Liver (tissue), 3 donors: ENCODE data around the gene SPATA17.

Experiments used
- FOXA1 ChIP-seq: IDR thresholded peaks from 2 replicates; pipeline ENCODE4 v1.6.1; 2016; ENCODE audit warnings: antibody characterized with exemption
- SP1 ChIP-seq: IDR thresholded peaks from 2 replicates; pipeline ENCODE4 v1.6.1; 2018; ENCODE audit warnings: antibody characterized with exemption, mild to moderate bottlenecking
- TF ChIP-seq, protein P1 (sequence below): fragments of 150-350 bp; IDR thresholded peaks from 2 replicates; pipeline ENCODE4 v1.5.1; 2017; ENCODE audit warnings: improper control_type of control experiment, low read depth, low read length; ENCODE audit not compliant: missing input control
- TF ChIP-seq, protein P2 (sequence below): IDR thresholded peaks from 2 replicates; pipeline ENCODE4 v1.6.1; 2016; ENCODE audit warnings: antibody characterized with exemption, mild to moderate bottlenecking
- TF ChIP-seq, protein P3 (sequence below): IDR thresholded peaks from 2 replicates; pipeline ENCODE4 v1.6.1; 2016; ENCODE audit warnings: antibody characterized with exemption
- donor health status: healthy.
- donor health status: healthy.

DNA sequence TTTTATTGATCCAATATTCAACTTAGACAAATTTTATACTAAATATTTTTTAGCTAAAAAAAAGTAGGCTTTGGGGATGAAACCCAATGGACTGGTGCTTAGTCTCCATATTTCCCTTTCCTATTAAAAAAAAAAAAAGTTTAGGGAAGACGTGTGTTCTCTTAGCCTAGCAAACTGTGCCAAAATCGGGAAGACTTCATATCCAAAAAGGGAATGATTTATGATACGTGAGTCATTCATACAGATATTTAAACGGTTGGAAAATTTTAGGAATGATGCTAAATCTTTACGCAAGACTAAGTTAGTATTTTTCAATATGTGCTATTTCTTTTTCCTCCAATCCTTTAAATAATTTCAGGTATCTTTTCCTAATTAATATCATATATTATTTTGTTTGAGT lies 50.7 kb downstream of the SPATA17 start:
- TF ChIP-seq, protein P1, sequence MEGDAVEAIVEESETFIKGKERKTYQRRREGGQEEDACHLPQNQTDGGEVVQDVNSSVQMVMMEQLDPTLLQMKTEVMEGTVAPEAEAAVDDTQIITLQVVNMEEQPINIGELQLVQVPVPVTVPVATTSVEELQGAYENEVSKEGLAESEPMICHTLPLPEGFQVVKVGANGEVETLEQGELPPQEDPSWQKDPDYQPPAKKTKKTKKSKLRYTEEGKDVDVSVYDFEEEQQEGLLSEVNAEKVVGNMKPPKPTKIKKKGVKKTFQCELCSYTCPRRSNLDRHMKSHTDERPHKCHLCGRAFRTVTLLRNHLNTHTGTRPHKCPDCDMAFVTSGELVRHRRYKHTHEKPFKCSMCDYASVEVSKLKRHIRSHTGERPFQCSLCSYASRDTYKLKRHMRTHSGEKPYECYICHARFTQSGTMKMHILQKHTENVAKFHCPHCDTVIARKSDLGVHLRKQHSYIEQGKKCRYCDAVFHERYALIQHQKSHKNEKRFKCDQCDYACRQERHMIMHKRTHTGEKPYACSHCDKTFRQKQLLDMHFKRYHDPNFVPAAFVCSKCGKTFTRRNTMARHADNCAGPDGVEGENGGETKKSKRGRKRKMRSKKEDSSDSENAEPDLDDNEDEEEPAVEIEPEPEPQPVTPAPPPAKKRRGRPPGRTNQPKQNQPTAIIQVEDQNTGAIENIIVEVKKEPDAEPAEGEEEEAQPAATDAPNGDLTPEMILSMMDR = no peak
- TF ChIP-seq, protein P2, sequence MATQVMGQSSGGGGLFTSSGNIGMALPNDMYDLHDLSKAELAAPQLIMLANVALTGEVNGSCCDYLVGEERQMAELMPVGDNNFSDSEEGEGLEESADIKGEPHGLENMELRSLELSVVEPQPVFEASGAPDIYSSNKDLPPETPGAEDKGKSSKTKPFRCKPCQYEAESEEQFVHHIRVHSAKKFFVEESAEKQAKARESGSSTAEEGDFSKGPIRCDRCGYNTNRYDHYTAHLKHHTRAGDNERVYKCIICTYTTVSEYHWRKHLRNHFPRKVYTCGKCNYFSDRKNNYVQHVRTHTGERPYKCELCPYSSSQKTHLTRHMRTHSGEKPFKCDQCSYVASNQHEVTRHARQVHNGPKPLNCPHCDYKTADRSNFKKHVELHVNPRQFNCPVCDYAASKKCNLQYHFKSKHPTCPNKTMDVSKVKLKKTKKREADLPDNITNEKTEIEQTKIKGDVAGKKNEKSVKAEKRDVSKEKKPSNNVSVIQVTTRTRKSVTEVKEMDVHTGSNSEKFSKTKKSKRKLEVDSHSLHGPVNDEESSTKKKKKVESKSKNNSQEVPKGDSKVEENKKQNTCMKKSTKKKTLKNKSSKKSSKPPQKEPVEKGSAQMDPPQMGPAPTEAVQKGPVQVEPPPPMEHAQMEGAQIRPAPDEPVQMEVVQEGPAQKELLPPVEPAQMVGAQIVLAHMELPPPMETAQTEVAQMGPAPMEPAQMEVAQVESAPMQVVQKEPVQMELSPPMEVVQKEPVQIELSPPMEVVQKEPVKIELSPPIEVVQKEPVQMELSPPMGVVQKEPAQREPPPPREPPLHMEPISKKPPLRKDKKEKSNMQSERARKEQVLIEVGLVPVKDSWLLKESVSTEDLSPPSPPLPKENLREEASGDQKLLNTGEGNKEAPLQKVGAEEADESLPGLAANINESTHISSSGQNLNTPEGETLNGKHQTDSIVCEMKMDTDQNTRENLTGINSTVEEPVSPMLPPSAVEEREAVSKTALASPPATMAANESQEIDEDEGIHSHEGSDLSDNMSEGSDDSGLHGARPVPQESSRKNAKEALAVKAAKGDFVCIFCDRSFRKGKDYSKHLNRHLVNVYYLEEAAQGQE = no peak
- no peak for TF ChIP-seq FOXA1
- TF ChIP-seq, protein P3, sequence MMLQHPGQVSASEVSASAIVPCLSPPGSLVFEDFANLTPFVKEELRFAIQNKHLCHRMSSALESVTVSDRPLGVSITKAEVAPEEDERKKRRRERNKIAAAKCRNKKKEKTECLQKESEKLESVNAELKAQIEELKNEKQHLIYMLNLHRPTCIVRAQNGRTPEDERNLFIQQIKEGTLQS = no peak
- TF ChIP-seq SP1 = no peak
